Activated gamma-delta T cell (primary cell): ENCODE results near the gene MALT1.
"Not testable (repeated sequence)": the region's sequence is repeated elsewhere in the genome, so short reads cannot be mapped to it uniquely, and the experiment has no call there.

Experiments
- DNase-seq: peaks from one replicate; lab custom pipeline; 2025; lab: John Stamatoyannopoulos, UW

The MALT1 gene

DNA sequence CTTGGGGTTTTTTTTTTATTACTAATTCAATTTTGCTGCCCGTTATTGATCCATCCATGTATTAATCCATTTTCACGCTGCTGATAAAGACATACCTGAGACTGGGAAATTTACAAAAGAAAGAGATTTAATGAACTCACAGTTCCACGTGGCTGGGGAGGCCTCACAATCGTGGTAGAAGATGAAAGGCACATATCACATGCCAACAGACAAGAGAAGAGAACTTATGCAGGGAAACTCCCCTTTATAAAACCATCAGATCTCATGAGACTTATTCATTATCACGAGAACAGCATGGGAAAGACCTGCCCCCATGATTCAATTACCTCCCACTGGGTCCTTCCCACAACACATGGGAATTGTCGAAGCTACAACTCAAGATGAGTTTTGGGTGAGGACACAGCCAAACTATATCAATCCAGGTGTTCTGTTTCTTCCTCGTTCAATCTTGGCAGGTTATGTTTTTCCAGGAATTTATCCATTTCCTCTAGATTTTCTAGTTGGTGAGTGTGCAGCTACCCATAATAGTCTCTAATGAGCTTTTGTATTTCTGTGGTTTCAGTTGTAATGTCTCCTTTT lies 18.0 kb upstream of the MALT1 start:
- not testable (repeated sequence) for DNase-seq

DNA sequence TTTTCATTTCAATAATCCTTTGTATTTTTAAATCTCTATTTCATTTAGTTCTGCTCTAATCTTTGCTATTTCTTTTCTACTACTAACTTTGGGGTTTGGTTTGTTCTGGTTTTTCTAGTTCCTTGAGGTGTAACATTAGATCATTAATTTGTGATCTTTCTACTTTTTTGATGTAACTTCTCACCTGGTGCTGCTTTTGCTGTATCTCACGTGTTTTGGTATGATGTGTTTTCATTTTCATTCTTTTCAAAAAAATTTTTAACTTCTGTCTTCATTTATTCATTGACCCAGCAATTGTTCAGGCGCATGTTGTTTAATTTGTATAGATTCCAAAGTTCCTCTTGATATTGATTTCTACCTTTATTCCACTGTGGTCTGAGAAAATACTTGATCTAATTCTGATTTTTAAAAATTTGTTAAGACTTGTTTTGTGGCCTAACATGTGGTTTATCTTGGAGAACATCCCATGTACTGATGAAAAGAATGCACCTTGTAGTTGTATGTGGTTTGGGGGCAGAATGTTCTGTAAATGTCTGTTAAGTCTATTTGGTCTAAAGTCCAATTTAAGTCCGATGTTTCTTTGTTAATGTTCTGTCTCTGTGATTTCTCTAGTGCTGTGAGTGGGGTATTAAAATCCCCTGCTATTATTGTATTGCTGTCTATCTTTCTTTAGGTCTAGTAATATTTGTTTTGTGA lies 17.3 kb upstream of the MALT1 start:
- no peak for DNase-seq

DNA sequence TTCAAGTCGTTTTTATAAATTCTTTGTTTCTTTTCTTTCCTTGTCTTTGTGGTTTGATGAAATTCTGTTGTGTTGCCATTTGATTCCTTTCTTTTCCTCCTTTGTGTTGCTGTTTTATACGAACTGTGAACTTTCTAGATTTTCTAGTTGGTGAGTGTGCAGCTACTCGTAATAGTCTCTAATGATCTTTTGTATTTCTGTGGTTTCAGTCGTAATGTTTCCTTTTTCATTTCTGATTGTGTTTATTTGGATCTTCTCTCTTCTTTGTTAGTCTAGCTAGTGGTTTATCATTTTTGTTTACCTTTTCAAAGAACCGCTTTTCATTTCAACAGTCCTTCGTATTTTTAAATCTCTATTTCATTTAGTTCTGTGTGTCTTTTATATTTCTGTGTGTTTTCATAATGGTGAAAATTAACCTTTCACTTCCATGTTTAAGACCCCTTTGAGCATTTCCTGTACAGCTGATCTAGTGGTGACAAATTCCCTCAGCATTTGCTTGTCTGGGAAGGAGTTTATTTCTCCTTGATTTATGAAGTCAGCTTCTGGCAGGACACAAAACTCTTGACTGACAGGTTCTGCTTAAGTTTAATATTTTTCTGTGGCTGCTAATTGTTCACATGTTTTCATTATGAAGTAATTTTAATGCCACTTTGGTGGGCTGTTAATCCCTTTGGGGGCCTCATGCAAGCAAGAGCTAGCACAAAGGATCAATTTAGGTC lies 16.2 kb upstream of the MALT1 start:
- DNase-seq = no peak

DNA sequence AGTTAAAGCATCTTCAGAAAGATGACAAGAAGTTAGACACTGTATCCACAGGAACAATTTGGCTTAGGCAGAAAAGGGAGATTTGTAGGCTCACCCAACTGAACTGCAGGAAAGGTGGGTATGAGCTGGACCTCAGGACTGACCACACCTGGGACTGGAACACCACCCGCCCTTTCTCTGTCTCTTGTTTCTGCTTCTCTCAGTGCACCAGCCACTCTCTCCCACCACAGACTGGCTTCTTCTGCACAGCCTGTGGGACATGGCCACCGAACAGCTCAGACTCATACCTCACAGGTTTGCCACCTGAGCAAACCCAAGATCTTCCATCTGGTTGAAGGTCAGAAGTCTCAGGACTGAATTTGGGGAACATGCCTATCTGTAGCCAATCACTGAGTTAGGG lies 14.2 kb upstream of the MALT1 start:
- no peak for DNase-seq

DNA sequence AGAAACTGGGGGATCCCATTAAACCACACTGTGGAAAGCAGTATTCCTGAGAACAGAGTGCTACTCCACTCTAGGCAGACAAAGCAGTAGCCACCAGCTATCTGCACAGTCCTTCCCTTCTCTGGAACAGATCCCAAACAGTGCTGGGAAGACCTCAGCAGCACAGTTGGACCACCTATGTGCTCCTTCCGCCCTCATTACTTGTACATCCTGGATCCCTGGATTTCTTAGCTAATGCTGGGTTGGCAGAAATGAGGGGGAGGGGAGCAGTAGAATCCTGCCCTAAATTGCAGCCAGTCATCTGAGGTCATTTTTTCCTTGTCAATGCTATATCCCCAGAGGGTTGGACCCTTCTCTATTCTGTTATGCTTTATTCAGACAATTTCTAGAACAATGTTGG lies 13.8 kb upstream of the MALT1 start:
- DNase-seq = no peak

DNA sequence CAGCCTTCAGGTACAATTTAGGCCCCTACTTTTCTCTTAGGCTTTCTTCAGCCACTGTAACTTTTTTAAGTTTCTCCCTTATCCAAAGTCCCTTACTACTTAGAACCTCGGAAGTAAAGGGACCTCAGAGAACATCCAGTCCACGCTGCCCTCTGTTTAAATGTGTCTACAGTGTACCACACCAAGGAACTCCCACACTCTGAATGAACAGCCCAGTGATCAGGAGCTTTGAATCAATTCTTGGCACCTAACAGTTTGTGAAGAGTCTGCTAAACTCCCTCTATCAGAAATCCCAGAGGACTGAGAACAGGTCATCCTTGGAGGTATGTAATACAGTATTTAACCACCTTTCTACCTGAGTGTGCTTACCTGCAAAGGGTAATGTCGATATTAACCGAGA lies 11.6 kb upstream of the MALT1 start:
- DNase-seq = no peak

DNA sequence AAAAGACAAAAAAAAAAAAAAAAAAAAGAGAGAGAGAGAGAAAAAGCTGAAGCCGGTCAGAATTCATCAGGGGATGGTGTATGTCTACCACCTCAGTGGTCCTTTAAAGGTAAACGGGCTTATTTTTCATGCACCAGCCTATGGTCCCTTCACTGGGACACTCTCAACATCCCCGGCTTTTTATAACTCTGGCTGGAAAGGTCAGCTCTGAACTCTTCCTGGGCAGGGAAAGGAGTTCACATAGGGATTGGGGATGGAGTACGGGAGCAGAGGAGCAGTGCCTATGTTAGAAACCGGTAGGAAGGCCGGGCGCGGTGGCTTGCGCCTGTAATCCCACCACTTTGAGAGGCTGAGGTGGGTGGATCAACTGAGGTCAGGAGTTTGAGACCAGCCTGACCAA lies 10.3 kb upstream of the MALT1 start:
- DNase-seq = no peak

DNA sequence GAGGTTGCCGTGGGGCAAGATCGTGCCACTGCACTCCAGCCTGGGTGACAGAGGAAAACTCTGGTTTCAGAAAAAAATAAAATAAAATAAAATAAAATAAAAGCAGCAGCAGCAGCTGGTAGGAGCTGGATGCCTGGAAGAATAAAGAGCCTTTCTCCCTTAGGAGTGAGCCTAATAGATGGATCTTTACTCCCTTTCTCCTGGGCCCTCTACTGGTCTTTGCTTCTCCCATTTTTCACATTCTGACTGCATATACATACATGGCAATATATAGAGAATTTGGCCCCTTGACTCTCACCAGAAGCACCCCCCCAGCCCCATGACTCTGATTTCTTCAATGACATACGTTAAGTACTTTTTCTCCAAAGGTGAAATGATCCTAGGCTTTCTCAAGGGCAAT lies 9.8 kb upstream of the MALT1 start:
- DNase-seq = no peak

DNA sequence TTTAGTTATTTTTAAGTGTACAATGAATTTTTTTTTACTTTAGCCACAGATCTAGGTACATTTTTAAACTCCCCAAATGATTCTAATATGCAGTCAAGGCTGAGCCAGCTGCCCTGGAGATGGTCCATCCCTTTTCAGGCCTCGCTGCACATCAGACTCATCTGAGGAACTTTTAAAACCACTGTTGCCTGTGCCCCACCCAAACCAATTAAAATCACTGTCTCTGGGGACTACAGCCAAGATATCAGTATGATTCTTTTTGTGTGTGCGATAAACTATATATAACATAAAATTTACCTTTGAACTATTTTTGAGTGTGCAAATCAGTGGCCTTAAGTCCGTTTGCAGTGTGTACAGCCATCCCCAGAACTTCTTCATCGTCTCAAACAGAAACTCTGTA lies 9.1 kb upstream of the MALT1 start:
- DNase-seq = no peak

DNA sequence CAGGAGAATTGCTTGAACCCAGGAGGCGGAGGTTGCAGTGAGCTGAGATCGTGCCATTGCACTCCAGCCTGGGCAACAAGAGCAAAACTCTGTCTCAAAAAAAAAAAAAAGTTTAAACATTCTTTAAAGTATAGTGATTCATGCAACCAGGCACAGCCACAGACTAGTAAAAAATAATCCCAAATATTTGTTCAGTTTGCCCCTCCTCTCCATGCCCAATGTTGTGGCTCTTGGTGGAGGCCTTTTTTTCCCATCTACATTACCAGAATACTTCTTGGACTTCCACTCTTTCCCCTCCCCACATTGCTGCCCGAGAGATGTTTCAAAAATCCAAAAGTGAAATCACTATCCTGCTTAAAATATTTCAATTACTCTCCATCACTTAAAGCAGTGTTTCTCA lies 5.1 kb upstream of the MALT1 start:
- DNase-seq = no peak

DNA sequence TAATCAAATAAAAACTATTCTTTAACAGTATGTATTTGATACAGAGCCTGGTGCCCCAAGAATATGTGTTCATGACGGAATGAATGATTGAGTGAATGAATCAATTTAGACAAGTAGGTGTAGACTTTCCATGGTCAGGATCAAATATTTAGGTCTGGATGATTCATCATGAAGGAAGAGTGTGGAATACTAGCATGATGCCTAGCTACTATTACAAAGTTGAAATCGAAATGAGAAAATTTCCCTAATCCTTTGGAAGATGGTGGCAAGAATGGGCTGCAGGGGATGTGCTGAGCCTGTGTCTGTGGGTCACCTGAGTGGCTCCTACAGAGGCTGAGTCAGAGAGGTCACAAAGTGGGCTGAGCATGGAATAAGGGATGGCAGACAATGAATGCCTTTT lies 3.1 kb upstream of the MALT1 start:
- DNase-seq = no peak

DNA sequence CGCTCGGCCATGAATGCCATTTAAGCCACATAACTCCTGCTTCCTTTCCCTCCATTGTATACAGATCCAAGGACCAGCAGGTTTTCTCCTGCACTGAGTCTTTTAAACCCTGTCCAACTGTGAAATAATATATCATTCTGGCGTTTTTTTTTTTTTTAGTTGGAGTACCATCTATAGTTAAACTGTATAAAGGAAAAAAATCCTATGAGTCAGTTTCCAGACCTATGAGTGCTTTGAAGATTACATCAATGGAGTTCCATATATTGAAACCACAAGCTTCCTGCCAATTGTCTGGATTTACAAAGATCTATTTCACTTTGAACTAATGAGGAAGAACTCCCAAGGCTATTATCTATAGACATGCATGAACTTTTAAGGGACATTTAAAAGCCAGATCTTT lies 2.4 kb upstream of the MALT1 start:
- no peak for DNase-seq

DNA sequence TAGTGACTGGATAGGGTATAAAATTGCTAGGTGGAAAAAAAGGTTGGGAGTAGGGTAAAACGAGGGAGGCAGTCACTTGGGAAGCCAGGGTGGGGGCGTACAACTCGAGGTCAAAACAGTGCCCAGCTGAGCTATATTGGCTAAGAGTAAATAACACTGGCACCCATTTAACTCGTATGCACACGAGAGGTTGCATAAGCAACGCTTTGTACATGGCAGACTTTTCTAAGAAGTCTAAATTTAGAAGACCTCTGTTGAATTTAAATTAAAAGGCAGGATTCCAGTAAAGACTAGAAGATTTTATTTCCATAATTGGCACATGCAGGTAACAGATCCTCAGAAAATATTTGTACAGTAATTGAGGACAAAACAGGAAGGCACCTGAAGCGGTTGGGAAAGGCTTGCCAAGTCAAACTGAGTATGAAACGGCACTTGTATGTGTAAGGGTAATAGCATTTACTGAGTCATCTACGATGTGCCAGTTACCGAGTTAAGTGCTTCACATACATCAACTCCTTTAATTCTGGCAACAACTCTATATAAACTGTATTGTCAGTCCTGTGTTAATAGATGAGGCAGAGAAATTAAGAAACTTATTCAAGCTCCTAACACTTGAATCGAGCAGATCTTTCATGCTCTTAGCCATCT lies 1.4 kb upstream of the MALT1 start:
- DNase-seq = no peak

DNA sequence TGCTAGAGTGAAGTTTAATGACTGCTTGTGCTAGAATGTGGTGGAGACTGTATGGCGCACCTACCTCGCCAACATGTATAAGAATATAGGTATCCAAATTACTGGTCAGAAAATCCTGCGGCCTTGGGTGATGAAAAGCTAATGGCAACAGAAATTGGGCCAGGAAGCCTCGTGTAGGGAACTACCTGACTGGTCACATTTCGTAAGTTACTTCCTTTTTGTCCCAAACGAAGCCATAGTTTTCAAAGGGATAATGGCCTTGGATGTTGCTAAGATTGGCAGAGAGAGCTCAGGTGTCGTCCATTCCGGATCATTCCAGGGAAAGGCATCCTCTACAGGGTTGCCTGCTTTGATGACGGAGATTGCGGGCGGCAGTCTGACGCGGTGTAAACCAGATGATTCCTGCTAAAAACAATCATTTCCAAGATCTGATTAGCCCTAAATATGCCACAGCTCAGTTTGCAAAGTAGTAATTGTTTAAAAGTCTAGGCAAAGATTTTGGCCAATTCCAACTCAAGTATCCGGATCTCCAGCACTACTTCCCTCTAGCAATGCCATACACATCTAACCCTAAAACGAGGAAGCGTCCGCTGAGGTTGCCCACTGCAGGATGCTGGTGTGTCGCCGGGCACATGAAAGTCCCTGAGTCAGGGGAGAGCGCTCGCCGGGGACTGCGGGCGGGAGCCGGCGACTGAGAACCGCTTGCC lies 708 bp upstream of the MALT1 start:
- DNase-seq = no peak

DNA sequence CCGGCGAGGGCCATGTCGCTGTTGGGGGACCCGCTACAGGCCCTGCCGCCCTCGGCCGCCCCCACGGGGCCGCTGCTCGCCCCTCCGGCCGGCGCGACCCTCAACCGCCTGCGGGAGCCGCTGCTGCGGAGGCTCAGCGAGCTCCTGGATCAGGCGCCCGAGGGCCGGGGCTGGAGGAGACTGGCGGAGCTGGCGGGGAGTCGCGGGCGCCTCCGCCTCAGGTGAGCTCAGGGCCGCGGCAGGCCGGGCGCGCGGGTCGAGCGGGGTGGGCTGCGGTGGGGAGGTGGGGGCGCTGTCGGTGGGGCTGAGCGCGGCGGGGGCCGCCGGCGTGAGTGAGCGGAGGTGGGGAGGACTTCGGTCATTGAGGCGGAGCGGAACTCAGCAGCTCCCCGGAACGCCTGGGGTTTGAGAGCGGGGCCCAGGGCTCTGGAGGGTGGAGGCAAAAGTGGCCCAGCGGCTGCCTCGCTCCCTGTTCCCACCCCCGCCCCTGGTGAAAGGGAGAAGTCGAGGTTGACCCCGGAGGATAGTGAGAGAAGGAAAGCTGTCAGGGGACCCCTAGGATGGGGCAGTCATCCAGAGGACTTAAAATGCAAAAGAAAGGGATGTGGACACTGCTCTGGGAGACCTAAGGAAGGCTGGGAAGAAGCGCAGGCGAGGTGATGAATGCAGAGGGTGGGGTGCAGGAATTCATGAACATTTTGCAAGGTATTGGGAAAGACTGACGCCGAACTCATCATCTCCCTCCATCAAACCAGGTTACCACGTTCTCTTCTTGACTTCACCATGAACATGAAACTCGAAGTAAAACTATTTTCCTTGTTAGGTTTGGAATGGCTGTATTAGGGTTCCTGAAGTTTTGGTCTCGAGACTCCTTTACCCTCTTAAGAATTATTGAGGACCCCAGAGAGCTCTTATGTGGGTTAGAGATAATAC lies 633 bp downstream of the MALT1 start:
- peak; percentile 69 for DNase-seq

DNA sequence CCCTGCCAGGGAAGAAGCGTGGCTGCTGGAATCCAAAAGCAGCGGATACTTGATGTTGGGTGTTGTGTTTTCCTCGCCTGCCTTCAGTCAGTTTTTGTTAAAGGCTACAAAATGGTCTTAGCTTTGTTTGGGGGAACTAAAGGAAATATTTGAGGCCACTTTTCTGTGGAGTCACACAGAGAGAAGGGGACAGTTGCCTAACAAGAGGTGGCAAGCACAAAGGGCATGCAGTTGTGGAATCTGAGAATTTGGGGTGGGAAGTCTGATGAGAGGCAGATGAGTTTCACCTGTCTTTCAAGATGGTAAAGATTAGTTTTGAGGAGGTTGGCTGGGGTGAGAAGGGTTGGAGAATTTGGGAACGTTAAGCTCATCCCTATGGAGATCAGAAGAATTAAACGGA lies 2.9 kb downstream of the MALT1 start:
- DNase-seq = no peak

DNA sequence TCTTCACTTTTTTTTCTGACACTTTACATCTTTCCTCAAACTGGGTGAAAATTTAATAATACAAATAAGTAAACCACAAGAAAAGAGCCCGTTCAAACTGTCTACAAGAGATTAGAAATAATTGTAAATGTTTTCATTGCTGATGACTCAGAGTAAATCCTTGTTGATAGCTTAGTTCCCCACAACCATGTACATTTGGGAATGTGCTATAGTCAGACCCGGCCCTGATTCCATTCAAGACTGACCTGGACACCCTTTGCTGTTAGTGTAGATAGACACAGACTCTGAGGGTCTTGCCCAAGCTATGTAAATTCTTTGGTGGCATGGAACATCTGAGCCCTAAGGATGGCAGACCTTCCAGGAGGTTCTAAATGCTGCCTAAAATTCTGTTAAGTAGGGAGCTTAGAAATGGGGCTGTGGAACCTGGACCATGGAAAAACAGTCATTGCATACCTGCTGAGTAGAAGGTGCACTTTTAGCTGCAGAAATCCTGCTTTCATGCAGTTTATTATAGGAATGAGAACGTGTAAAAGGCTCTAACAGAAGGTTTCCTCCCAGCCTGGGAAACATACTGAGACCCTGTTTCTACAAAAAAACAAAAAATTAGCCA lies 3.7 kb downstream of the MALT1 start:
- DNase-seq = no peak

DNA sequence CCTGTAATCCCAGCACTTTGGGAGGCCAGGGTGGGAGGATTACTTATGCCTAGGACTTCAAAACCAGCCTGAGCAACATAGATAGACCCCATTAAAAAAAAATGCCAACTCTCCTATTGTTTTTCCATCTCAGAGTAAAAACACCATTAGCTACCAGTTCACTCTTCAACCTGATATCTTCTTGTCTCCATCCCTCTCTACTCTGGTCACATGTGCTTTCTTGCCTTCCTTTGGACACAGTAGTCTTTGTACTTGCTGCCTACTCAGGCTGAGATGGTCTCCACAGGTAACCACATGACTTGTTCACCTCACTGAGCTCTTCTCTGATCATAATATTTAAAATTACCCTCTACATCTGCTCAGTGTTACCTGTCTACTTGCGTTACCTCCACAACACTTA lies 5.0 kb downstream of the MALT1 start:
- no peak for DNase-seq

DNA sequence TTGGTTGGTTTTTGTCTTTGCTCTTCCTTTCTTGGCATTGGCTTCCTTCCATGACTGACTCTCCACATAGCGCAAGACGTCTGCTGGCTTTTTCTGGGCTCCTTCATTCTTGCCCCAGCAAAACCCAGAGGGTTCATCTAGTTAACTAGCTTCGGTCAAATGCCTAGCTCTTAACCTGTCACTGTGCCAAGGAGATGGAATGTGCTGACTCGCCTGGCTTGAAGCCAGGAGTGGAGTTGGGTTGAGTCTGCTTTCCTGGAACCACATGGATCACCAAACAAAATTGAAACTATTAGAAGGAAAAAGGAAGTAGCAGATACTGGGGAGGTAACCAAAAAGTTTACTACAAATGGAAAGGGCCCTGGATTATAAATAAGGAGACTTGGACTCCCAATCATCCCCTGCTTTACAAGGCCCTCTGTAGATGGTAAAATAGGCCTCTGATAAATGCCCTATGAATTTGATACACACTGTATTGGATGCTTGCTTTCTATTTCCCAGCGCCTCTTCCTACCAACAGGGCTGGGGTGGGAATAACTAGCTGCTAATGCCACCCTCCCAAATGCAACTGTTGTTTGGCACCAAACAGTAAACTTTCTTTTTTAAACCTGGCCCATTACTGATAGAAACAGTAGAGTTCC lies 11.3 kb downstream of the MALT1 start:
- DNase-seq = no peak

DNA sequence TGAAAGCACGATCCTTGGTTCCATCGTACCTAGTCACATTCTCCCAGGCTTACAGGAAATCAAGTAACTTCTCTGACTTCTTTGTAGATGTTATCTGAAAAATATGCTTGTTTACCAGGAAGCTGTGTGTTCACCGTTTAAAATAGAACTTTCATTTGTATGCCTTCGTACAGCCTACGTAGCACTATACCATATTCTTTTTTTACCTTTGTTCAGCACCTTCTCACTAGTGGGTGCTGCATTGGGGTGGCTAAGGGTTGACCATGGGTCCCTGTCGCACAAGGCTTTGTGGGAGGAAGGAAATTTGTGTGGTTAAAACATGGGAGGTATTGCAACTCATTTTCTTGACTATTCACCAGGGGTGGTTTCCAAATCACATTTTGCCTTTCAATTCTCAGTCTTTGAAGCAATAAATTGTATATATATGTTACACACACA lies 16.6 kb downstream of the MALT1 start:
- DNase-seq = no peak
